Measurements from ENCODE around the gene MAGT1.
"Not testable (repeated sequence)": the region's sequence is repeated elsewhere in the genome, so short reads cannot be mapped to it uniquely, and the experiment has no call there.

Gene MAGT1

DNA sequence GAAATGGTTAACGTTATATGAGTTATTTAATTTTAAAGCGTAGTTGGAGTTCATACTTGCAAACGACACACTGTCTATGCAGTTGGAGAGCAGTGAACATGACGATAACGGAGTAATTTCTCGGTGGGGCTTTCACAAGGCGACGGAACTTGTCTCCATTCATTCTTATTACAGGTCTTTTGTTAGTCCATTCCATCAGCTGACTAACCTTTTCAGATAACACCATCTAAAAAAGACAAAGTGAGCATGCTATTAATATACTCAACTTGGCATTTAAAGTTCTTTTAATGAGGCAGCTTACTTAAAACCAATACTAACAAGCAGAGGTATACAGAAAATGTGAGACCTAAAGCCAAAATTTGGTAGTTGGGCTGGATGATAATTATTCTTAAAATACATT is 19.9 kb downstream of the MAGT1 start:
- no peak for DNase-seq (ENCODE audit: extremely low read depth in 1 of 2, low read depth in 1 of 2)

DNA sequence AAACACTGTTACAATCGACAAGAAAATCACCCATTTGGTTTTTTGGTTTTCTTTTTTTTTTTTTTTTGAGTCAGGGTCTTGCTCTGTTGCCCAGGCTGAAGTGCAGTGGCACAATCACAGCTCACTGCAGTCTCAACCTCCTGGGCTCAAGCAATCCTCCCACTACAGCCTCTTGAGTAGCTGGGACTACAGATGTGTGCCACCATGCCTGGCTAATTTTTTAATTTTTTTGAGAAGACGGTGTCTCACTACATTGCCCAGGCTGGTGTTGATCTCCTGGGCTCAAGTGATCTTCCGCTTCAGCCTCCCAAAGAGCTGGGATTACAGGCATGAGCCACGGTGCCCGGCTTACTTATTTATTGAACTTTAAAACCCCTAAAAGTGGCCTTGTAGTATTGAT is 63.7 kb downstream of the MAGT1 start:
- not testable (repeated sequence) for DNase-seq (ENCODE audit: extremely low read depth in 1 of 2, low read depth in 1 of 2)

DNA sequence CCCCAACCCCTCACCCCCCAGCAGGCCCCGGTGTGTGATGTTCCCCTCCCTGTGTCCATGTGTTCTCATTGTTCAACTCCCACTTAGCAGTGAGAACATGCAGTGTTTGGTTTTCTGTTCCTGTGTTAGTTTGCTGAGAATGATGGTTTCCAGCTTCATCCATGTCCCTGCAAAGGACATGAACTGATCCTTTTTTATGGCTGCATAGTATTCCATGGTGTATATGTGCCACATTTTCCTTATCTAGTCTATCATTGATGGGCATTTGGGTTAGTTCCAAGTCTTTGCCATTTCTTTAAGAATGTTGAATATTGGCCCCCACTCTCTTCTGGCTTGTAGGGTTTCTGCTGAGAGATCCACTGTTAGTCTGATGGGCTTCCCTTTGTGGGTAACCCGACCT is 73.2 kb downstream of the MAGT1 start:
- not testable (repeated sequence) for DNase-seq (ENCODE audit: extremely low read depth in 1 of 2, low read depth in 1 of 2)

DNA sequence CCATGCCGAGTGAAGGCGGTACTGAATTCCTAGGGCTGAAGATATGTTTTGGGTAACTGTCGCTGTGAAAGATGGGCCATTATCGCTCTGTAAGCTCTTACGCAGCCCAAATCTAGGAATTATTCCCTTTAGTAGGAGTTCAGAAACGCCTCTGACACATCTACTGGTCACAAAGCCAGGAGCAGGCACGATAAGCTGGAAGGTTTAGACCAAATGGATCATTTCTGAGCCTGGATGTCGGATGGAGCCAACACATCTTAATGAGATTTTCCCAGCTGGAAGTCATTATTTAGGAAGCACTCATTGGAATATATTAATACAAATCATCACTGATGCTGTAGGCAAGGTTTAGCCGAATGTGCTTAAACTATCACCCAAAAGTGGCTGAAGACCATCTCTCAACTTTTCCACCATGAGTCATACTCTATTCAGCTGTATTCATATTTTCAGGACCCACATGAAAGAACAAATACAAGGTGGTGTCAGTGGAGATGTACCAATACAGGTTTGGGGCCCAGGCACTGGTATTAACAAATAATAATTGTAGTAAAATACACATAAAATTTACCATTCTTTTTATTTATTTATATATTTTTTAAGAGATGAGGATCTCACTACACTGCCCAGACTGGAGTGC is 75.0 kb downstream of the MAGT1 start:
- DNase-seq (ENCODE audit: extremely low read depth in 1 of 2, low read depth in 1 of 2) = no peak

DNA sequence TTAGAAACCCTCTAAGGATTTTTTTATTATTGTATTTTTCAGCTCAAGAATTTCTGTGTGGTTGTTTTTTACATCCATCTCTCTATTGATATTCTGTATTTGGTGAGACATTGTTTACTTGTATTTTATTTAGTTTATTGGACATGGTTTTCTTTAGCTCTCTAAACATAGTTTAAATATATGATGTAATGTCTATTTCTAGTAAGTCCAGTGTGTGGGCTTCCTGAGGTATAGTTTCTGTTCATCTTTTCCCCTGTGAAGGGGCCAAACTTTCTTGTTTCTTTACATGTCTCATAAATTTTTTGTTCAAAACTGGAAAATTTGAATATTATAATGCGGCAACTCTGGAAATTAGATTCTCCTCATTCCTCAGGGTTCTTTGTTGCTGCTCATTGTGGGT is 81.0 kb downstream of the MAGT1 start:
- DNase-seq (ENCODE audit: extremely low read depth in 1 of 2, low read depth in 1 of 2) = no peak

DNA sequence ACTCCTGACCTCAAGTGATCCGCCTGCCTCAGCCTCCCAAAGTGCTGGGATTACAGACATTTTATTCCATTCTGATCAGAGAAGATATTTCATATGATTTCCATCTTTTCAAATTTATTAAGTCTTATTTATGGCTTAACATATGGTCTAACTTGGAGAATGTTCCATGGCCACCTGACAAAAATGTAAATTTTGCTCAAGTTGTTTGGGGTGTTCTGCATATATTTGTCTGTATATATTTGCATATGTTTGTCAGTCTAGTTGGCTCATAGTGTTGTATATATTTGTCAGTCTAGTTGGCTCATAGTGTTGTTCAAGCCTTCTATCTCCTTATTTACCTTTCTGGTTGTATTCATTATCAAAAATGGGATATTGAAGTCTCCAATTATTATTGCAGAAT is 93.0 kb downstream of the MAGT1 start:
- DNase-seq (ENCODE audit: extremely low read depth in 1 of 2, low read depth in 1 of 2) = no peak

DNA sequence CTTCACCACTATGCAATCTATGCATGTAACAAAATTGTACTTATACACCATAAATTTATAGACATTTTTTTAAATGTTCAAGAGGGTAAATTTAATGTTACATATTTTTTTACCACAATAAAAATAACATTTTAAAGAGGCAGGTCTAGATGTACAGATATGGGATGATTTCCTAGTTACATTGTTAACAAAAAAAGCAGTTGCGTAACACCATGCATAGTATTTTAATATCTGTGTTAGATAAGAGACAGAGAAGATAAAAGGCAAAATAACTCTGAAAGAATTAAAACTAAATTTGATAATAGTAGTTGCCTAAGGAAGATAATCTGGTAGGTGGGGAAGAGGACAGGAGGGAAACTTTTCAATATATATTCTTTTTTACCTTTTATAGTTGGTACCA is 100.1 kb downstream of the MAGT1 start:
- DNase-seq (ENCODE audit: extremely low read depth in 1 of 2, low read depth in 1 of 2) = no peak

DNA sequence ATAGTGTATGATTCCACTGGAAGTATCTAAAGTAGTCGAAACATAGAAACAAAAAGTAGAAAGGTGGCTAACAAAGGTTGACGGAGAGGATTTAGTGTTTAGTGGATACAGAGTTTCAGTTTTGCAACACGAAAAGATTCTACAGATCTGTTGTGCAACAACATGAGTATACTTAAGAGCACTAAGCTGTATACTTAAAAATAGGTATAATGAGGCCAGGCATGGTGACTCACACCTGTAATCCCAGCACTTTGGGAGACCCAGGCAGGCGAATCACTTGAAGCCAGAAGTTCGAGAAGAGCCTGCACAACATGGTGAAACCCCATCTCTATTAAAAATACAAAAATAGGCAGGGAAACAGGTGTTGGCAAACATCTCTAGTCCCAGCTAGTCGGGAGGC is 101.3 kb downstream of the MAGT1 start:
- DNase-seq (ENCODE audit: extremely low read depth in 1 of 2, low read depth in 1 of 2) = no peak

DNA sequence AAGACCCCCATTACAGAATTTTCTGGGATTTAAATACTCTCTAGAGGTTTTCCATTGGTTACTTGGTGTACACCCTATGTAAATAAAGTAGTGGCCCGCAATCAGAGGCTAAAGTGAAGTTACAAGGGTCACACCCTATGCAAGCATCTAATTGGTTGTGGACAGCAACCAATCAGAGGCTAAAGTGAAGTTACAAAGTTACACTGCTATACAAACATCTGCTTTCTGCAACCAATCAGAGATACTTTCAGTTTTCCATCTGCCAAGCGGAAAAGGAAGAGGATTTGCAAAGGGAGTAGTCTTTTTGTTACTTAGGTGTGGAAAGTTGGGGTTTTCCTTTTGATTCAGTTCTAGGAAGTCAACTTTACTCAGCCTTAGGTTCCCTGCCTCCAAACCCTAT is 107.2 kb downstream of the MAGT1 start:
- no peak for DNase-seq (ENCODE audit: extremely low read depth in 1 of 2, low read depth in 1 of 2)

DNA sequence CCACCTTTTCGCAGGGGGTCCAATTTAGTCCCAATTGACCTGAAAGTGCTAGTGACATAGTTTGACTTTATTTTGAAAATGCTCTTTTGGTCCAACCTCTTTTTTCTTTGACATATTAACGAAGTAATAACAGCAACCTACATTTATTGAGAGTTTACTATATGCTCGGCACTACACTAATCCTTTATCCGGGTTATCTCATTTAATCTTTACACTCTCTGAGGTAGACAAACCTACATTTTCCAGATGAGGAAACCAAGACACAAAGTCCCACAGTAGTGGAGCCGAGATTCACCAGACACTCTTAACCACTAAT is 108.9 kb downstream of the MAGT1 start:
- DNase-seq (ENCODE audit: extremely low read depth in 1 of 2, low read depth in 1 of 2) = no peak

DNA sequence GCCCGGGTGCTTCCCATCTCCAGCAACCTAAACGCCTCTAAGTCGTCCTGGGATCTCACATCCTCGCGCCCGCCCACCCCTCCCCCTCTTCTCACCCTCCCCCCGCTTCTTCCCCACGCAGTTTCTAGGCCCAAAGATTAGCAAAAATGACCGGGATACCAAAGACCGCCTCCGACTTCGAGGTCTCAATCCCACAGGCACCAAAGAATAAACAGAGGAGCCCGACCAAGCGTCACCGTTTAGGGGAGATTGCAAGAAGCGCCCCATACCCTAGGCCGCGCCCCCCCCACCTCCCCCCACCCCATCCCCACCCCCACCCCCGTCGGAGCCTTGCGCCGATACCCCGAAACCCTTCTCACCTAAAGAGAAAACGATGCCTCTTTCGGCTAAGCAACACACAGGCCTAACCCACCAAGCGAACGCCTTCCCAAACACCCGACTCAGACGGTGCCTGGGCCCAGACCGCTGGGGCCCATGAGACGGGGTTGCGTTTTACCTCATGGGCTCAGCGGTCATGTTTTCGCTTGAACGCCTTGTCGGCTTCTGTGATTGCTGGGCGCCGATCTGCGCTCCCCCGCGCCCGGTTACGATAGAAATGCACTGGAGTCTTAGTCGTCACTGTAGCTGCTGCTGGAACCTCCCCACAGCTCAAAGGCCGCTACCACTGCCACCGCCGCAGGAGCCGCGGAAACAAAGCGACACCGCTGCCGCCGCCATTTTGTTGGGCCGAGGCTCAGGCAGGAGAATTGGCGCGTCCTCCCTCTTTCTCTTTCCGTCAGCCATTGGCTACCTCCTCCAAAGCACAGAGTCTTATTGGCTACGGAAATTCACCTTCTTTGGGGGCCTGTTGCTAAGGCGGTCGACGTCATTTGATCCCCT is 109.5 kb downstream of the MAGT1 start, which contains the start of gene ATRX:
Gene ATRX (minus strand): TSS at position 731 of the 879 bp plus-strand sequence. CDS start 215 bp downstream, at position 516.
- DNase-seq (ENCODE audit: extremely low read depth in 1 of 2, low read depth in 1 of 2) = peak; percentile 38 to 54

DNA sequence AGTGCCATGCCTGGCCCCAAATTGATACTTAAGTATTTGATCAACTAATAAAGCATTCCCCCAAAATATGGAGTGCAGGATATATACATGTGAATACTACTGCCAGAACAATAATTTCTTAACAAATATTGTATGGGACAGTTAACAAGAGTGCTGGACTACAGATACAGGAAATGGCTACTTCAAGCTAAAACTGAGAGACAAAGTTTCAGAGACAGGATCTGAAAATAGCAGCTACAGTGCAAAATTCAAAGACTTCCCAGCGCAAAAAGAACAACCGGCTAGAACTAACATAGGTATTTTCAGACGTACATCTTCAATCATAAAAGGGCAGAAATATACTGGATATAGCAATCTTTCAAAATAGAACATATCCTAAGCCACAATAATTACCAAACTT is 115.5 kb downstream of the MAGT1 start:
- no peak for DNase-seq (ENCODE audit: extremely low read depth in 1 of 2, low read depth in 1 of 2)

DNA sequence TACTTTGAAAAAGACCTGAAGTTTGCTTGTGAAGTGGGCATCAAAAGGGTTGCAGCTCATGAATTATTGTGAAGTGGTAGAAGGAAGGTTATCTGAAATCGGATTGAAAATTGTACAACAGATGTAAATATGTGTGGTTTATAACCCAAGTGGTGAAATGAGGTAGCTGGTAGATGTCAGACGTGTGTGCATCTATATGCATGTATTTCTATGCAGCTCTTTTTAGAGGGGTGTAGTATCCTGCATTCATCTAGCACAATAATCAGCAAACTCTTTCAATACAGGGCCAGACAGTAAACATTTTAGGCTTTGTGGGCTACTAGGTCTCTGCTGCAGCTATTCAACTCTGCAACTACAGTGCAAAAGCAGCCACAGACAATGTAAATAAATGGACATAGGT is 118.6 kb downstream of the MAGT1 start:
- DNase-seq (ENCODE audit: extremely low read depth in 1 of 2, low read depth in 1 of 2) = no peak

Data from activated CD8-positive, alpha-beta memory T cell treated with anti-CD3 and anti-CD28 coated beads for 1 hour (primary cell).